A549 (cell line): ENCODE results near the gene CHST15. TPM values are rescaled to one million over a fixed set of nuclear protein-coding genes. Genes with fewer than 3 reads are reported as not detected.
A peak's percentile ranks its signal among the peaks of the same experiment; 100 is the strongest.

Experiments used
- ATAC-seq, 2 experiments: fragments of 200-7000 bp in 1 of 2; fragments of >200 bp in 1 of 2; cut with Nextera tagmentation in 1 of 2; cut with Tn5 transposase in 1 of 2; 3 replicates each; pipeline versions ENCODE4 v1.8.0 to v1.9.1; 2018 to 2020; ENCODE audit warnings: mild to moderate bottlenecking in 1 of 2, moderate library complexity in 1 of 2
- CTCF ChIA-PET: fragments of 300-600 bp; sonication (Branson Sonifier 250); formaldehyde crosslinking; extraction: SDS; loops from one replicate; lab custom pipeline; 2021; ENCODE audit warnings: antibody characterized with exemption, inconsistent platforms; lab: Yijun Ruan, JAX
- POLR2A ChIA-PET: fragments of 350-600 bp; formaldehyde crosslinking; extraction: SDS; loops from one replicate; lab custom pipeline; 2021; ENCODE audit warnings: antibody characterized with exemption, inconsistent platforms; lab: Yijun Ruan, JAX
- DNase-seq, 2 experiments: peaks; one replicate each; pipeline versions ENCODE4 v3.0.0 to v3.0.0-alpha.2; 2011 to 2016; ENCODE audit warnings: low read depth in 1 of 2, low spot score in 1 of 2
- FAIRE-seq: peaks from 2 replicates; lab custom pipeline; 2011; peaks lifted over from hg19 to GRCh38; lab: Jason Lieb, UNC
- H3K27ac ChIP-seq, 2 experiments: fragments of >200 bp; sonication (Bioruptor Twin); formaldehyde crosslinking; 3 replicates each; pipeline ENCODE4 v1.5.1; 2016 to 2017
- H3K4me1 ChIP-seq: fragments of >200 bp; sonication (Bioruptor Twin); formaldehyde crosslinking; 3 replicates; pipeline ENCODE4 v1.6.1; 2016
- H3K4me2 ChIP-seq: fragments of >200 bp; sonication (Bioruptor Twin); formaldehyde crosslinking; 3 replicates; pipeline ENCODE4 v1.6.1; 2016
- H3K4me3 ChIP-seq: fragments of >200 bp; sonication (Bioruptor Twin); formaldehyde crosslinking; 3 replicates; pipeline ENCODE4 v1.5.1; 2016
- H3K9me3 ChIP-seq: fragments of >200 bp; sonication (Bioruptor Twin); formaldehyde crosslinking; 3 replicates; pipeline ENCODE4 v1.6.1; 2016
- BHLHE40 ChIP-seq: IDR thresholded peaks from 2 replicates; pipeline ENCODE4 v1.6.1; 2012; ENCODE audit warnings: low read depth, low read length, inconsistent platforms
- CEBPB ChIP-seq, 2 experiments: fragments of >200 bp in 1 of 2; sonication (Bioruptor Twin) in 1 of 2; formaldehyde crosslinking in 1 of 2; IDR thresholded peaks; 2 replicates each; pipeline ENCODE4 v1.6.1; 2012 to 2016
- CHD4 ChIP-seq: fragments of 200-600 bp; sonication (generic); IDR thresholded peaks from 2 replicates; pipeline ENCODE4 v1.6.1; 2016; ENCODE audit warnings: antibody characterized with exemption, mild to moderate bottlenecking, borderline replicate concordance
- EHF ChIP-seq: fragments of 250-450 bp; sonication (Bioruptor Pico); IDR thresholded peaks from 2 replicates; pipeline ENCODE4 v1.5.0; 2020; ENCODE audit warnings: mild to moderate bottlenecking
- EP300 ChIP-seq, 2 experiments: fragments of >200 bp; sonication (Bioruptor Twin); formaldehyde crosslinking; IDR thresholded peaks; 2 replicates in 1 of 2; 3 replicates in 1 of 2; pipeline ENCODE4 v1.6.1; 2016 to 2017
- ESRRA ChIP-seq: fragments of 150-350 bp; IDR thresholded peaks from 2 replicates; pipeline ENCODE4 v1.6.1; 2014; ENCODE audit warnings: mild to moderate bottlenecking, low read length, borderline replicate concordance
- FOSB ChIP-seq: fragments of 250-450 bp; sonication (Bioruptor Pico); IDR thresholded peaks from 2 replicates; pipeline ENCODE4 v1.5.0; 2020; ENCODE audit warnings: mild to moderate bottlenecking, moderate library complexity
- FOSL2 ChIP-seq, 2 experiments: fragments of 450-650 bp in 1 of 2; fragments of >200 bp in 1 of 2; sonication (Bioruptor Twin) in 1 of 2; formaldehyde crosslinking; IDR thresholded peaks; 2 replicates each; pipeline versions ENCODE4 v1.5.0 to v1.6.1; 2016 to 2020; ENCODE audit warnings: mild to moderate bottlenecking in 1 of 2, moderate library complexity in 1 of 2
- FOXS1 ChIP-seq: fragments of 250-450 bp; sonication (Bioruptor Pico); IDR thresholded peaks from 2 replicates; pipeline ENCODE4 v1.5.0; 2020; ENCODE audit warnings: mild to moderate bottlenecking, moderate library complexity
- GATA3 ChIP-seq: IDR thresholded peaks from 2 replicates; pipeline ENCODE4 v1.6.1; 2012; ENCODE audit warnings: borderline replicate concordance
- HDAC2 ChIP-seq: fragments of 200-600 bp; sonication (generic); IDR thresholded peaks from 2 replicates; pipeline ENCODE4 v1.6.1; 2016
- HEYL ChIP-seq: fragments of 250-450 bp; sonication (Bioruptor Pico); IDR thresholded peaks from 2 replicates; pipeline ENCODE4 v1.8.0; 2021; ENCODE audit warnings: mild to moderate bottlenecking, moderate library complexity
- HOXB13 ChIP-seq: fragments of 250-450 bp; sonication (Bioruptor Pico); IDR thresholded peaks from 2 replicates; pipeline ENCODE4 v1.5.0; 2020; ENCODE audit warnings: low read depth, mild to moderate bottlenecking, moderate library complexity
- HOXB5 ChIP-seq: fragments of 250-450 bp; sonication (Bioruptor Pico); IDR thresholded peaks from 2 replicates; pipeline ENCODE4 v1.5.0; 2020; ENCODE audit warnings: mild to moderate bottlenecking, moderate library complexity
- JUN ChIP-seq, 2 experiments: fragments of >200 bp; sonication (Bioruptor Twin); formaldehyde crosslinking; IDR thresholded peaks; 2 replicates in 1 of 2; 3 replicates in 1 of 2; pipeline ENCODE4 v1.6.1; 2016 to 2017
- KDM1A ChIP-seq: fragments of 200-600 bp; sonication (generic); IDR thresholded peaks from 2 replicates; pipeline ENCODE4 v1.6.1; 2016; ENCODE audit warnings: low read depth, mild to moderate bottlenecking
- MAFK ChIP-seq: fragments of 450-650 bp; IDR thresholded peaks from 2 replicates; pipeline ENCODE4 v1.6.1; 2014; ENCODE audit not compliant: partially characterized antibody
- NPAS2 ChIP-seq: fragments of 250-450 bp; sonication (Bioruptor Pico); IDR thresholded peaks from 2 replicates; pipeline ENCODE4 v1.8.0; 2022; ENCODE audit warnings: mild to moderate bottlenecking, moderate library complexity, borderline replicate concordance
- NR3C1 ChIP-seq: fragments of >200 bp; sonication (Bioruptor Twin); formaldehyde crosslinking; IDR thresholded peaks from 3 replicates; pipeline ENCODE4 v1.6.1; 2017
- POLR2AphosphoS2 ChIP-seq: conservative IDR thresholded peaks from 2 replicates; pipeline ENCODE4 v1.6.1; 2012; ENCODE audit warnings: low read length, improper control_type of control experiment, inconsistent platforms
- RAD21 ChIP-seq, 2 experiments: fragments of >200 bp in 1 of 2; sonication (Bioruptor Twin) in 1 of 2; formaldehyde crosslinking in 1 of 2; IDR thresholded peaks in 1 of 2; conservative IDR thresholded peaks in 1 of 2; 2 replicates in 1 of 2; 3 replicates in 1 of 2; pipeline ENCODE4 v1.6.1; 2012 to 2018; ENCODE audit warnings: inconsistent platforms in 1 of 2
- RCOR1 ChIP-seq: fragments of 150-350 bp; IDR thresholded peaks from 2 replicates; pipeline ENCODE4 v1.6.1; 2014; ENCODE audit warnings: antibody characterized with exemption, low read length, low read depth
- SREBF2 ChIP-seq: fragments of 450-650 bp; IDR thresholded peaks from 2 replicates; pipeline ENCODE4 v1.6.1; 2014; ENCODE audit warnings: mild to moderate bottlenecking, moderate library complexity
- USF2 ChIP-seq: fragments of 450-650 bp; IDR thresholded peaks from 2 replicates; pipeline ENCODE4 v1.6.1; 2014; ENCODE audit warnings: antibody characterized with exemption
- ZFP36 ChIP-seq: fragments of 450-650 bp; IDR thresholded peaks from 2 replicates; pipeline ENCODE4 v1.6.1; 2014; ENCODE audit warnings: borderline replicate concordance; ENCODE audit not compliant: partially characterized antibody
- WGBS: methylation state at CpG from one replicate; pipeline ENCODE4 v1.1.6; 2017; ENCODE audit errors: missing lambda C conversion rate; 5-methylcytosine and 5-hydroxymethylcytosine counted together
- polyA plus RNA-seq, 4 experiments: library from polyadenylated mRNA; depleted of rRNA in 3 of 4; stranded (reverse); fragments of >200 nt; fragmentation: RNase III in 1 of 4; extraction: RNeasy Plus Mini Kit Qiagen cat#74134 plus additional on column Dnase treatment in 1 of 4; gene quantifications; 2 replicates in 3 of 4; 3 replicates in 1 of 4; pipeline ENCODE4 v1.2.3, GENCODE V29; 2011 to 2017
- TF ChIP-seq, protein P1 (sequence below): fragments of >200 bp; sonication (Bioruptor Twin); formaldehyde crosslinking; IDR thresholded peaks from 3 replicates; pipeline ENCODE4 v1.5.1; 2016
- TF ChIP-seq, protein P2 (sequence below): IDR thresholded peaks from 2 replicates; pipeline ENCODE4 v1.6.1; 2012; ENCODE audit warnings: low read depth, borderline replicate concordance
- TF ChIP-seq, protein P3 (sequence below): fragments of >200 bp; sonication (Bioruptor Twin); formaldehyde crosslinking; IDR thresholded peaks from 2 replicates; pipeline ENCODE4 v1.6.1; 2016

CHST15 gene
- polyA plus RNA-seq, 2 of the 4 experiments (the other 2 are of a cell fraction): 5.1 to 10.3 TPM

DNA sequence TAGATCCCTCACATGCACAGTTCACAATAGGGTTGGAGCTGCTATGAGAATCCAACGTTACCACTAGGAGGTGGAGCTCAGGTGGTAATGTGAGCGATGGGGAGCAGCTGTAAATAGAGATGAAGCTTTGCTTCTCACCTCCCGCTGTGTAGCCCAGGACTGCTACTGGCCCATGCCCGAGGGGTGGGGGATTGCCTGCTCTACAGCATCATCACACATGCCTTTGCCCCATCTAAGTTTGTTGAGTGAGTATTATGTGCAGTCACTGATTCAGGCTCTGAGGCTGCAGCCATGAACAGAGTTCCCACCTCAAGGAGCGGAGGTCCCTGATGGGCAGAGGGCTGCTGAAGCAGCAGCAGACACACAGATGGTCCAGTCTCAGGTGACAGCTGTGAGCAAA lies 94.1 kb downstream of the CHST15 start:
- CTCF ChIA-PET: interaction anchor here (14.1 kb wide), 1 partner anchor 391 kb away, joined by 581 read pairs; no protein-coding TSS in a partner anchor
- Histone ChIP-seq H3K9me3 (no peaks in the 10 kb centered on the region), H3K4me1 (peaks cover 24% of the 10 kb centered on the region), H3K27ac (no peak overlapping the region), H3K4me2 (no peak overlapping the region), H3K4me3 (no peak overlapping the region)
- TF ChIP-seq NPAS2 (CRISPR knock-in tag) (no peak), MAFK (no peak), HEYL (CRISPR knock-in tag) (no peak), SREBF2 (no peak), EHF (CRISPR knock-in tag) (no peak), BHLHE40 (no peak), USF2 (no peak), POLR2AphosphoS2 (no peak), KDM1A (no peak), RAD21 (conservative IDR thresholded peaks at IDR 0.05 in 1 of 2, IDR thresholded peaks at IDR 0.05 in 1 of 2) (no peak), RCOR1 (no peak), HOXB5 (CRISPR knock-in tag) (no peak), NR3C1 (no peak), FOSB (CRISPR knock-in tag) (no peak), CEBPB (IDR thresholded peaks at IDR 0.05) (no peak), HDAC2 (no peak), ZFP36 (no peak)
- TF ChIP-seq, protein P1, sequence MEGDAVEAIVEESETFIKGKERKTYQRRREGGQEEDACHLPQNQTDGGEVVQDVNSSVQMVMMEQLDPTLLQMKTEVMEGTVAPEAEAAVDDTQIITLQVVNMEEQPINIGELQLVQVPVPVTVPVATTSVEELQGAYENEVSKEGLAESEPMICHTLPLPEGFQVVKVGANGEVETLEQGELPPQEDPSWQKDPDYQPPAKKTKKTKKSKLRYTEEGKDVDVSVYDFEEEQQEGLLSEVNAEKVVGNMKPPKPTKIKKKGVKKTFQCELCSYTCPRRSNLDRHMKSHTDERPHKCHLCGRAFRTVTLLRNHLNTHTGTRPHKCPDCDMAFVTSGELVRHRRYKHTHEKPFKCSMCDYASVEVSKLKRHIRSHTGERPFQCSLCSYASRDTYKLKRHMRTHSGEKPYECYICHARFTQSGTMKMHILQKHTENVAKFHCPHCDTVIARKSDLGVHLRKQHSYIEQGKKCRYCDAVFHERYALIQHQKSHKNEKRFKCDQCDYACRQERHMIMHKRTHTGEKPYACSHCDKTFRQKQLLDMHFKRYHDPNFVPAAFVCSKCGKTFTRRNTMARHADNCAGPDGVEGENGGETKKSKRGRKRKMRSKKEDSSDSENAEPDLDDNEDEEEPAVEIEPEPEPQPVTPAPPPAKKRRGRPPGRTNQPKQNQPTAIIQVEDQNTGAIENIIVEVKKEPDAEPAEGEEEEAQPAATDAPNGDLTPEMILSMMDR: no peak
- TF ChIP-seq, protein P2, sequence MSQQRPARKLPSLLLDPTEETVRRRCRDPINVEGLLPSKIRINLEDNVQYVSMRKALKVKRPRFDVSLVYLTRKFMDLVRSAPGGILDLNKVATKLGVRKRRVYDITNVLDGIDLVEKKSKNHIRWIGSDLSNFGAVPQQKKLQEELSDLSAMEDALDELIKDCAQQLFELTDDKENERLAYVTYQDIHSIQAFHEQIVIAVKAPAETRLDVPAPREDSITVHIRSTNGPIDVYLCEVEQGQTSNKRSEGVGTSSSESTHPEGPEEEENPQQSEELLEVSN: no peak
- TF ChIP-seq, protein P3, sequence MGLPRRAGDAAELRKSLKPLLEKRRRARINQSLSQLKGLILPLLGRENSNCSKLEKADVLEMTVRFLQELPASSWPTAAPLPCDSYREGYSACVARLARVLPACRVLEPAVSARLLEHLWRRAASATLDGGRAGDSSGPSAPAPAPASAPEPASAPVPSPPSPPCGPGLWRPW: no peak
- no peak for ATAC-seq
- FAIRE-seq: no peak
- 74% methylated on average over 5 of the region's 5 CpGs for WGBS
- POLR2A ChIA-PET: no interaction called here
- DNase-seq: no peak

DNA sequence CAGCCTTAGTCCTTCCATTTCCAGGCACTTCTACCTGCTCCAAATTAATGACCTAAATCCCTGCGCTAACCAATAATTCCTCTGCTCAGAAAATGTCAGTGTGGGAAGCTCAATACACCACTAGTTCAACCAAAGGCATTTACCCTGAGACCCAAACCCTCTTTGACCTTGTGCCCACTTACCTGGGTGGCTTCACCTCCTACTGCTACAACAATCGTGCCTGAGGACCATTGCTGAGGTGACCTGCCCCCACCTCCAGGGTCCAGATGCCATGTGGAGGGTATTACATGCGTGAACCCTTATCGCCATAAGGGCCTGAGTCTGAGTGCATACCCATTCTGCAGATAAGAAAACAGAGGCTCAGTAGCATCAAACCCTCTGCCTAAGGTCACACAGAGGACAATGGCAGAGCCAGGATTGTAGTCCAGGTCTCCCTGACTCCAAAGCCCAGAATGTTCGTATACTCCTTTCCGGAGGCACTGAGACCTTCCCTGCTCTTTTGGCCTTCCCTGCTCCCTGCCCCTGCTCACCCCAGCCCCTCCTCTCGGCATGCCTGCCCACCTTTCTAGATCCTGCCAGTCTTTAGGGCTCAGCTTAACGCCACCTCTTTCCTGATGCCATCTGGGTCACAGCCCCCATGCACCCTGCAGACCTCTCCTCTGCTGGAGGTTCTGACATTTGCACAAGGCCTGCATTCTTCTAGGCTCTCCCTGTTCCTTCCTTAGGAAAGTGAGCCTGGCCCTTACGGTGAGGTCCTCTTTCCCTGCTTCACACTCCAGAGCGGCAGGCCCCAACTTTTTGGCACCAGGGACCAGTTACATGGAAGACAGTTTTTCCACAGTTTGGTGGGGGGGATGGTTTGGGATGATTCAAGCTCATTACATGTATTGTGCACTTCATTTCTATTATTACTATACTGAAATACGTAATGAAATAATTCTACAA lies 94.9 kb downstream of the CHST15 start:
- TF ChIP-seq ZFP36: no peak
- no peak for TF ChIP-seq FOSL2 (IDR thresholded peaks at IDR 0.05)
- no peak for TF ChIP-seq FOSL2 (CRISPR knock-in tag; IDR thresholded peaks at IDR 0.05)
- TF ChIP-seq ESRRA: no peak
- no peak for TF ChIP-seq FOXS1 (CRISPR knock-in tag)
- TF ChIP-seq, protein P2: no peak
- no peak for TF ChIP-seq JUN (IDR thresholded peaks at IDR 0.05)
- TF ChIP-seq GATA3: no peak
- TF ChIP-seq, protein P3: no peak
- TF ChIP-seq MAFK: no peak
- TF ChIP-seq EP300 (IDR thresholded peaks at IDR 0.05): no peak
- TF ChIP-seq CHD4: no peak
- TF ChIP-seq SREBF2: no peak
- no peak for TF ChIP-seq HOXB13 (CRISPR knock-in tag)
- ChIA-PET POLR2A (interaction anchor here (0.9 to 1.3 kb wide), 2 partner anchors 89 to 154 kb away, joined by 6 read pairs; no protein-coding TSS in a partner anchor), CTCF (interaction anchor here (0.7 to 14.1 kb wide), 3 partner anchors 93 to 392 kb away, joined by 3 to 581 read pairs (median 45); partner anchors contain the start of gene CHST15)
- H3K4me2 ChIP-seq: no peak overlapping the region
- no peaks in the 10 kb centered on the region for H3K9me3 ChIP-seq
- DNase-seq (no peak), FAIRE-seq (no peak), ATAC-seq (no peak)
- WGBS: 82% methylated on average over 11 of the region's 11 CpGs
- no peak overlapping the region for H3K4me3 ChIP-seq
- peaks cover 27% of the 10 kb centered on the region for H3K4me1 ChIP-seq
- peak overlapping the region in 1 of 2 experiments; percentile 64; a peak in 3 of 6 replicates for H3K27ac ChIP-seq
